ENCODE measurements around the gene ZC3H8. TPM values are rescaled to one million over a fixed set of nuclear protein-coding genes. Genes with fewer than 3 reads are reported as not detected.

ZC3H8 gene
- total and polyA plus RNA-seq, 2 donors (not counting 3 experiments of a cell fraction or from before 2014, with no cell fraction given) = 0.95 to 7.1 TPM

DNA sequence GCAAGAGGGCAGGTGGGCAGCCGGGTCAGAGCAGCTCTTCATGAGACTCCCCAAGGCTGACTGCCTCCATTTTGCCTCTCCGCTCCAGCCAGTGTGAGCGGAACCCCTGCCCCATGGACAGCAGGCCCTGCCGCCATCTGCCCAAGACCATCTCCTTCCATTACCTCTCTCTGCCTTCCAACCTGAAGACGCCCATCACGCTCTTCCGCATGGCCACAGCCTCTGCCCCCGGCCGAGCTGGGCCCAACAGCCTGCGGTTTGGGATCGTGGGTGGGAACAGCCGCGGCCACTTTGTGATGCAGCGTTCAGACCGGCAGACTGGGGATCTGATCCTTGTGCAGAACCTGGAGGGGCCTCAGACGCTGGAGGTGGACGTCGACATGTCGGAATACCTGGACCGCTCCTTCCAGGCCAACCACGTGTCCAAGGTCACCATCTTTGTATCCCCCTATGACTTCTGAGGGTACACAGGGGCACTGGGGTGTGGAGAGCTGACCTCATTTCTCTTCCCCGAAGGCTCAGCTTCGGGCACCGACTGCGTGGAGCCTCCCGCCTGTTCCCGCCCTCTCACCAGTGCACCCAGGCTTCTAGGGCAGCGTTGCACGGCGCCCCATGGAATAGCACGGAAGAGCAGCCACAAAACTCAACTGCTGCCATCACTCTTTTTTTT is 67.7 kb downstream of the ZC3H8 start:
- Histone ChIP-seq H3K4me2 (ENCODE audit: insufficient read depth, low read length) (no peak overlapping the region), H3K79me2 (ENCODE audit: control insufficient read depth, insufficient read depth, low read length) (no peaks in the 10 kb centered on the region), H3K27me3 (ENCODE audit: control insufficient read depth in 2 of 2, insufficient read depth in 2 of 2, low read length in 2 of 2) (peaks cover 0 to under 1% of the 10 kb centered on the region in 2 experiments), H3K9me3 (replicated peaks; ENCODE audit: control insufficient read depth, insufficient read depth, low read length) (no peaks in the 10 kb centered on the region), H4K20me1 (replicated peaks; ENCODE audit: control insufficient read depth, extremely low read depth, insufficient read depth, low read length) (no peaks in the 10 kb centered on the region), H3K36me3 (ENCODE audit: control insufficient read depth in 2 of 2, extremely low read depth in 1 of 2, insufficient read depth in 2 of 2, low read length in 2 of 2) (no peaks in the 10 kb centered on the region), H3K4me3 (replicated peaks in 1 of 3; ENCODE audit: insufficient read depth in 1 of 3, low read depth in 1 of 3, low read length in 3 of 3) (no peak overlapping the region), H3K9me1 (replicated peaks; ENCODE audit: control insufficient read depth, extremely low read depth, insufficient read depth, low read length) (no peaks in the 10 kb centered on the region), H2AFZ (ENCODE audit: low read depth, low read length) (peak overlapping the region; percentile 99), H3K4me1 (ENCODE audit: control insufficient read depth, extremely low read depth, insufficient read depth, low read length) (peaks cover 20% of the 10 kb centered on the region), H3K9ac (replicated peaks; ENCODE audit: extremely low read depth, insufficient read depth, low read length) (peak overlapping the region; percentile 1), H3K27ac (ENCODE audit: insufficient read depth, low read depth, low read length) (peak overlapping the region; percentile 73)
- BruUV-seq (replicated peaks) = no TSS peak
- no peak for DNase-seq (ENCODE audit: low read depth, low spot score)
- POLR2A ChIA-PET = no interaction called here
- intact Hi-C loops (cut with micrococcal nuclease) (no loop called here), dilution Hi-C loops (cut with MboI; ENCODE audit: extremely low pct_ligation_motif_present, low sequenced_read_pairs) (no loop called here)
- TF ChIP-seq JUN (IDR thresholded peaks at IDR 0.05; ENCODE audit: borderline replicate concordance, insufficient read depth, insufficient read length, low read depth) (no peak), POLR2A (IDR thresholded peaks at IDR 0.05; ENCODE audit: low read depth, low read length) (no peak), FOS (IDR thresholded peaks at IDR 0.05; ENCODE audit: borderline replicate concordance, insufficient read depth, low read length) (no peak), POLR2AphosphoS5 (IDR thresholded peaks at IDR 0.05; ENCODE audit: insufficient read depth, low read depth, low read length) (no peak), CTCF (IDR thresholded peaks at IDR 0.05; ENCODE audit: extremely low read depth in 1 of 2, insufficient read depth in 1 of 2, low read depth in 1 of 2, low read length in 2 of 2) (no peak), EZH2 (IDR thresholded peaks at IDR 0.05; ENCODE audit: borderline replicate concordance, low read depth, low read length, severe bottlenecking) (no peak), MYC (IDR thresholded peaks at IDR 0.05; ENCODE audit: low read depth, low read length) (no peak), GATA2 (IDR thresholded peaks at IDR 0.05; ENCODE audit: insufficient read depth, insufficient read length, low read depth, low read length) (no peak)
- TF ChIP-seq, protein P1, sequence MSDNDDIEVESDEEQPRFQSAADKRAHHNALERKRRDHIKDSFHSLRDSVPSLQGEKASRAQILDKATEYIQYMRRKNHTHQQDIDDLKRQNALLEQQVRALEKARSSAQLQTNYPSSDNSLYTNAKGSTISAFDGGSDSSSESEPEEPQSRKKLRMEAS (IDR thresholded peaks at IDR 0.05; ENCODE audit: insufficient read depth, insufficient read length) = no peak
- CTCF ChIA-PET = no interaction called here
- no peak for FAIRE-seq
